ENCODE results near the gene OTUD5.
"Not testable (repeated sequence)": the region's sequence is repeated elsewhere in the genome, so short reads cannot be mapped to it uniquely, and the experiment has no call there.

OTUD5 gene, protein sequence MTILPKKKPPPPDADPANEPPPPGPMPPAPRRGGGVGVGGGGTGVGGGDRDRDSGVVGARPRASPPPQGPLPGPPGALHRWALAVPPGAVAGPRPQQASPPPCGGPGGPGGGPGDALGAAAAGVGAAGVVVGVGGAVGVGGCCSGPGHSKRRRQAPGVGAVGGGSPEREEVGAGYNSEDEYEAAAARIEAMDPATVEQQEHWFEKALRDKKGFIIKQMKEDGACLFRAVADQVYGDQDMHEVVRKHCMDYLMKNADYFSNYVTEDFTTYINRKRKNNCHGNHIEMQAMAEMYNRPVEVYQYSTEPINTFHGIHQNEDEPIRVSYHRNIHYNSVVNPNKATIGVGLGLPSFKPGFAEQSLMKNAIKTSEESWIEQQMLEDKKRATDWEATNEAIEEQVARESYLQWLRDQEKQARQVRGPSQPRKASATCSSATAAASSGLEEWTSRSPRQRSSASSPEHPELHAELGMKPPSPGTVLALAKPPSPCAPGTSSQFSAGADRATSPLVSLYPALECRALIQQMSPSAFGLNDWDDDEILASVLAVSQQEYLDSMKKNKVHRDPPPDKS

DNA sequence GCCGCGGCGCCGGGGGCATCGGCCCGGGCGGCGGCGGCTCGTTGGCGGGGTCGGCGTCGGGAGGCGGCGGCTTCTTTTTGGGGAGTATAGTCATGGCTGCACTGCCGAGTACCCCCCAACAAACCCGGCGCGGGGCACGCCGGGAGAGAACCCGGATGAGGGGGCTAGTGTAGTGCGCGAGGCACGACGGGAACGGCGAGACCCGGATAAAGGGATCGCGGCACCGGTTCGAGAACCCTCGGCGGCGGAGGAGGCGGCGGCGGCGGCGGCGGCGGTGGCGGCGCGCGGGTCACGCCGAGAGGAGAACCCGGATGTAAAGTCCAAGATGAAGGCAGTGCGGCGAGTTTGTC is at the start of gene OTUD5:
OTUD5 (minus strand) TSS at position 131 of the 350 bp plus-strand sequence; CDS start at position 94, 37 bp downstream.
- peak; percentile 69 for DNase-seq

DNA sequence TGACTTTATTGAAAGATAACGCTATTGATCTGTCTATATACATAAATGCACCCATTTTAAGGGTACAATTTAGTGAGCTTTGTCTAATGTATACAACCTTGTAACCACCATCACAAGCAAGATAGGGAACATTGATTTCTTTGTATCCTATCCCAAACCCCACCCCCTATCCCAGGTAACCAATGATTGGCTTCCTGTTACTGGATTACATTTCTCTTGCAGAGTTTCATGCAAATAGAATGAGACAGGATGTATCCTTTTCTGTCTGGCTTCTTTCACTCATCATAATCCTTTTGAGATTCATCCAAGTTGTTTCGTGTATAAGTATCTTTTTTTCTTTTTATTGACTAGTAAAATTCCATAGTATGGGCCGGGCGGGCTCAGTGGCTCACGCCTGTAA is 46.3 kb upstream of the OTUD5 start:
- DNase-seq, result no peak

DNA sequence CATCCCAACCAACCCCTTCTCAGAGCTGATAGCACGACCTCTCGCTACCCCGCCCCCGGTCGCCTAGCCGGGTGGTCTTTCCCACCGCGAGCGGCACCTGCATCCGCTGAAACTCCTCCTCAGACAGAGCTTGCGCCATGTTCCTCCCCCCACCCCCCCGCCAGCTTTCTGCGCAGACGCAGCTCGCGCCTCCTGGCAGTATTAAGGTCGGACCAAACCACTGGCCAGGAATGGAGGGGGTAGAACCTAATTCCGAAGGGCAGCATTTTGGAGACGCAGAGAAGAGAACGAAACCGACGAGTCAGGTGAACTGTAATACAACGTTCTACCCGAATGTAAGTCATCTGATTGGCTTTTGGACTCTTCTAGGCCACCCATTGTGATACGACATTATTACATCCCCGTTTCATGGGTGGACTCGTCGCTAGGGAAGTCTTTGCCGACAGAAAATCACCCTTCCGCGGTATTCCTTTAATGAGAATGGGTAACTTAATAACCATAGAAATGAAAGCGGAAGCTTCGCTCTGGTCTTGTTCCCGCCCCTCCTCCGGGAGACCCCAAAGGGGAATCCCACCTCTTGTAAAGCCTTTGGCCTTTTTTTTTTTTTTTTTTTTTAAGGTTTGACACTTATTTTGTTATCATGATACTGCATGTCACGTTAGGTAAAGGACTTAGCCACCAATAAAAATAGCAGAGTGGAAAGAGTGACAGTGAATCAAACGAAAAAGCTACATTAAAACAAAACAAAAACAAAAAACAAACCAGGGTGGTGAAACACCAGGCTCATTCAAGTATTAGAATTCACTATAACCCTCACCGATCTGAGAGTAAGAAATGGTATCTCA is 44.9 kb upstream of the OTUD5 start, which contains the start of gene GRIPAP1:
GRIPAP1 (minus strand) TSS at position 174 of the 845 bp plus-strand sequence; CDS start at position 139, 35 bp downstream.
- DNase-seq, result peak; percentile 88

DNA sequence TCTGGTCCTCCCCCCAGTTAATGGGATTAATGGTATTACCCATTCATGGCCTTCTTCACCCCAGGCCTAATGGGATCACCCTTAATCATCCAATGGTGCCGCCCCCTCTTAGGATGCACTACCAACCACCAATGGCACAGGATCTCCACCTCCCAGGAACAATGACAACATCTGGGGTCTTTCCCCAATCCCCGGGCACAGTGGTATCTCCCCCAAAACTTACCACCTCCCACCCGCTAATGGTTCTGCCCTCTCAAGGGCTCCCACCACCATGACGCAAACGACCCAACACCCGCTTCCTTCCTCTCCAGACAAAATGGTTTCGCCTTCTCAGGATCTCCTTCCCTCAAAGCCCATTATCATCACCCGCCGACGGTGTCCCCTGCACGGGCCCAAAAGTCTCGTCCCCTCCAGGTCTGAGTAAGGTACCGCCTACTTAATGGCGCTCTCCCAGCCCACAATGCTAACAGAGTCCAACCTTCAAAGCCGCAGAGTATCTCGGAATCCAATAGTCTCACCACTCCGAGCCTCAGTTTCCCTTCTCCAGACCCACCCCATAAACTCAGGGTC is 44.2 kb upstream of the OTUD5 start:
- peak; percentile 32 for DNase-seq

DNA sequence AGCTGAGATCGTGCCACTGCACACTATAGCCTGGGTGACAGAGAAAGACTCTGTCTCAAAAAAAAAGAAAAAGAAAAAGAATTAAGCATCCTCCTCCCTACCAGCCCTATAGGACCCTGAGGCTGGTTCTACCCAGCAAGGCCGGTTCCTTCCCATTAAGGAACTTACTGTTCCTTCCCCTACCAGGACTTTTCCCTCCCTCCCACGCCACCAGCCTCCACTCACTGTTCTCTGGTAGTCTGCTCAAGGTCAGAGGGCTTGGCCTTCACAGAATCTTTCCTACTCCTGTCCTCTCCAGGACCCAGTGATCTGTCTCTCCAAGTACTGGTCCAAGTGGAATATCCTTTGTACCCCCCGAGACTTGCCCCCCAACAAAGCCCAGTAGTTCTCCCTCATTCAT is 43.2 kb upstream of the OTUD5 start:
- DNase-seq, result no peak

DNA sequence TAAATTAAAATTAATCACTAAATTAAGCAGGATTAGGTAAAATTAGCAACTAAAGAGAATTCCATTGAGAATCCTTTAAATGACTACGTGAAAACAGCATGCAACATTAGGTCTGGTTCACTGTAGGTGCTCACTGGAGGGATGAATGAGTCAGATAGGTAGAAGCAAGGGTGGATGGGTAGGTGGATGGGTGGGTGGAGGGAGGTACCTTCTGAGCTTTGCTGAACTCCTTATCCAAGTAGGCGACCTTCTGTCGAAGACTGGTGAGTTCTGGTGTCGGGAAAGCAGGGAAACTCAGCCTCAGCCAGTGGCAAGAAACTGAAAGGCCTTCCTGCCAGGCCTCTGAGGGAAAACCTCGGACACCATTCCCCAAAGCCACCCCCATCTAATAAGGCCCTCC is 41.6 kb upstream of the OTUD5 start:
- no peak for DNase-seq

DNA sequence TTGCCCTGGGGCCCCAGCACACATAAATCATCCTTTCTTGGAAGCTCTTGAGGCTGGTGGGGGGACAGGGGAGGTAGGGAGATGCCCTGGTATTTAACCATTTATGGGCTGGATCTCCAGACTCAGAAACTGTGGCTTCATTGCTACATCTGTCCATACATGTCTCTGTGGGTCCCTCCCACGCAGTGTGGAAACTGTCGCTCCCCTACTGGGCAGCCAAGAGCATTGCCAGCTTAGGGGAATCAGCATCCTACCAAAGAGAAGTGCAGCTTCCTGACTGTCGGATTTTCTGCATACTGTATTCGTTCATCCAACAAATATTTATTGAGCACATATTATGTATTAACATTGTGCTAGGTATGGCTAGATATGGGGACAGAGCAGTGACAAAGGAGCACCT is 41.0 kb upstream of the OTUD5 start:
- no peak for DNase-seq

DNA sequence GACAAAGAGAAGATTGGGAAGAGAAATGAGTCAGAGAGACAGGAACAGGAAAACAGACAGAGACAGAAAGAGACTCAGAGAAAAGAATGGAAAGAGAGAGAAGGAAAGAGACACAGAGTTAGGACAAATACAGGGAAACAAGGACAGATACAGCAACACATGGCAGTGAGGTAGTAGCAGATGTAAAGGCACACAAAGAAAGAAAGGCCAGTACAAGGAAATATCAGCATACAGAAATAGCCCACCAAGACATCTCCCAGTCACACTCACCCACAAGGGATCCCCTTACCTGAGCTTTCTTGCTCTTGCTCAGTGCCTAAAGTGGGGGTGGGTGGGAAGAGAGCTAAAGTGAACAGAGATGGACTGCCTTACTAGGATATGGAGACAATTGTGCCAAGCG is 40.5 kb upstream of the OTUD5 start:
- DNase-seq, result no peak

DNA sequence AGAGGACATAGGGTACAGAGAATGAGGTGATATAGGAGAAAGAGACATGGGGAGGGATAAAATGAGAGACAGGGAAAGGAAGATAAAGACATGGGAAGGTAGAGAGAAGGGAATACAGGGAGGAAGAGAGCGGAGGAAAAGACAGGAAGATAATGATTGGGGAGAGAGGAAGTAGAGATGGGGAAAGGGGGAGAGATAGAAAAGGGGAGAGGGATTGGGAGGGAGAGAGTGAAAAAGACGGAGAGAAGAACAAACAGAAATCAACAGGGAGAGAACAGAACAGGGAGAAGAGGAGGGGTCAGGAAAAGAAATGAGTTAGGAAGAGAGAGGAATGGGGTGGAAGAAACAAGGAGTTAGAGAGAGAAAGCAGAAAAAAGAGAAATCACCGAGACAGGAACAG is 40.0 kb upstream of the OTUD5 start:
- DNase-seq, result no peak

DNA sequence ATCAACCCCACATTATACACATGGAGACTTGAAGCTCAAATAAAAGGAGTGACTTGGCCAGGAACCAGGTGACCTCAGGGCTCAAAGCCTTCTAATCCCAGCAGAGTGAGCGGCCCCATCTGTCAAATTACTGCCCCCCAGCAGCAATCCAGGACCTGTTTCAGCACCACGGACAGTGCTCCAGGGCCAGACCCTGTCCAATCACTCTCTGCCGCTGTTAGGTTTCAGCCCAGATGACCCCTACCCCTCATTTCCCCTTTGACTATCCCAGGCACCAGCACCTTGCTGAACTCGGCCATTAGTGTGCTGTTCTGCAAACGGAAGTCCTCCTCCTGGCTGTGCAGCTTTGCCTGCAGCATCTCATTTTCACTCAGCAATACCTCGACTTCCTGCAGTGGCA is 39.6 kb upstream of the OTUD5 start:
- no peak for DNase-seq

DNA sequence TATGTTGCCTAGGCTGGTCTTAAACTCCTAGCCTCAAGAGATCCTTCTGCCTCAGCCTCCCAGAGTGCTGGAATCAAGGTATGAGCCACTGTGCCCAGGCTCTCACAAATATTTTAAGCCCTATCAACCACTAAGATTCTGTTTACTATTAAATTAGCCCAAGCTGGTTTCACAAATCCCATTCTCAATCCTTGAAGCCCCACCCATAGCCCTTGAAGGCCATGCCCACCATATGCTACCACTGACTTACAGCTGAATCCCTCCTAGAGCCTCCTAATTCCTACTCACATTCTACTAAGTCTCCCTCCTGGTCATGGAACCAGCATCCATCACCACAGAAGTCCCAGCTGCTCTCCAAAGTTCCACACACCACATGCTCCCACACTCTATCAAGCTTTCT is 34.9 kb upstream of the OTUD5 start:
- DNase-seq, result no peak

DNA sequence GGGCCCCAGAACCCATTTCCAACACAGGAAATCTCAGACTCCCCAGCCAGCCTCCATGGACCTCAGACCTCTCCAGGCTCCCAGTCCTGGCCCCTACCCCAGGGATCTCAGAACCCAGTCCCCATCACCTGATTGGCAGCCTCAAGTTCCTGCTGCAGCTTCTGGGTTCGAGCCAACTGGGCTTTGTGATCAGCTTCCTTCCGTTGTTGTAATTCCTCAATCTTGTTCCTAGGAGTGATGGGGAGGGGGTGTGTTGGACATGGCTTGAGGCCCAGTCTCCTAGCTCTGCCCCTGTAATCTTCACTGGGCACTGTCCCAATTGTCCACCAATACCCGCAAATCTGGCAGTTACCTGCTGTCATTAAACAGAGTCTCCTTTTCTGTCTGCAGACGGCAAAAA is 32.1 kb upstream of the OTUD5 start:
- no peak for DNase-seq

DNA sequence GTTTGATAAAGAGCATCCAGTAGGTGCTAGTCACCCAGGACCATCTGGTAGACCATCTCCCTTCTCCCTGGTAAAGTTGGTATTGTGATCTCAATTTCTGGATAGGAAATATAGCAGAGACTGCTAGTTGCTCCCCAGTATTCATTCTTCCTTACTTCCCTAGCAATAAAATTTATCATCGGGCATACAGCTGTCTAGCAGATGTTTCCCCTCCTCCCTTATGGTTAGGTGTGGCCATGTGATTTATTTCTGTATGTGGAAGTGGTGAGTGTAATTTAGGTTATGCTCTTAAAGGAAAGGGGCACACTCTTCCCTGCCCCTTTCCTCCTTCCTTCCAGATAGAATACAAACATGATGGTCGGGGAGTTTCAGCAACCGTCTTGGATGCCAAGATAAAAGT is 26.5 kb upstream of the OTUD5 start:
- DNase-seq, result no peak

DNA sequence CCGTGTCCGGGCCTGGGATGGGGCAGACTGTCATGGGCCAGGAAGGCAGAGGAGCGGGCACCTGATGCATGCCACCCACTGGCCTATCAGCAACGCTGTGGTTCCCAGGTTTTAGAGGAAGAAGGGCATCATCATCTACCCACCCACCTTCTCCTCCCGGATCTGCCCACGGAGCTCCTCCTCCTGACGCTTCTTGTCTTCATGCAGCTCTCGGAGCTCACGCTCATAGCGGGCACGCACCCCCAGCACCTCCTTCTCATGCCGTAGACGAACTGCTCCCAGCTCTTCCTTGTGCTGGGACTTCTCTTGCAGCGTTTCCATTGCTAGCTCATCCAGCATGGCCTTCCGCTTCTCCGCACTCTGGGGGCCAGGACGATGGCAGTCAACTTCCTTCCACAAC is 25.7 kb upstream of the OTUD5 start:
- DNase-seq, result no peak

DNA sequence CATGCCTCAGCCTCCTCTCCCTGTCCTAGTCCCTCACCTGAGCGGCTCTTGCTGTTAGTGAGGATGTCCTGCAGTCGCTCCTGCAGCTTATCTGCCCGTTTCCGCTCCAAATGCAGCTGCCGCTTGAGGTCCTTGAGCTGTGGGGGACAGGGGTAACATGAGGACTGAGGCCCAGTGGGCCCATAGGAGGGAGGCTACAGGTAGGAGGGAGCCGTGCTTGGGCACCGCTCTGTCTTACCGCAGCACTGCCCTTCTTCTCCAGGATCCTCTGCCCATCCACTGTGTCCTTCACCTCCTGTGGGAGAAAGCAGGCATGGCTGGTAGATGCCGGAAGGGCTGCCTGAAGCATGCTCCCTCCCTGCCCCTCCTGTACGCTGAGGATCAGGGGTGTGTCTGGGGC is 23.8 kb upstream of the OTUD5 start:
- no peak for DNase-seq

DNA sequence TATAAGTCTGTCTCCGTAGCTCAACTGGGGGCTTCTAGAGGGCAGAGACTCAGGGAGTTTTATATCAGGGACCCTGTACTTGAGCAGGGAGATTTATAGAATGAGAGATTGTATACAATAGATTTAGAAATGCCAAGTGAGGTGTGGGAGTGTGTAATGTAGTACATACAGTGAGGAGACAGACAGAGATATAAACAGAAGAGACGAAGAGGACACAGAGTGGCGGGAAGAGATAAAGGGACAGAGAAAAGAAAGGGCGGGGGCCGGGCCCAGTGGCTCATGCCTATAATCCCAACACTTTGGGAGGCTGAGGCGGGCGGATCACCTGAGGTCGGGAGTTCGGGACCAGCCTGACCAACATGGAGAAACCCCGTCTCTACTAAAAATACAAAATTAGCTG is 22.9 kb upstream of the OTUD5 start:
- DNase-seq, result not testable (repeated sequence)

DNA sequence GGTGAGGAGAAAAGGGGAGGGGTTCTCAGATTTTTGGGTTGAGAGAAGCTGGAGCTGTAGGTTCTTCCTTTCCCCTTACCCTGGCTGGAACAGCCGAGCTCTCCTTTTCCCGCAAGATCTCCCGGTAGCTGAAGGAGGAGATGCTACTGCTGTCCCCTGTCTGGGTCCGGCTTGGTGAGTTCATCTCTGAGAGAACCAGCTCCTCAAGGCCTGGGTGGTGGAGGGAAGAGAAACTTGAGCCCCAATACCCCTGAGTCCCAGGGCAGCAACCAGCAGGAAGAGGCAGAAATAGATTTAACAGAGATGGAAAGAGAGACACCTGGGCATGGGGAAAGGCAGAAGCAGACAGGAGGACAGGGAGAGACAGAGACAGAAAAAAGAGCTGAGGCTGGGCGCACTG is 20.8 kb upstream of the OTUD5 start:
- DNase-seq, result no peak

DNA sequence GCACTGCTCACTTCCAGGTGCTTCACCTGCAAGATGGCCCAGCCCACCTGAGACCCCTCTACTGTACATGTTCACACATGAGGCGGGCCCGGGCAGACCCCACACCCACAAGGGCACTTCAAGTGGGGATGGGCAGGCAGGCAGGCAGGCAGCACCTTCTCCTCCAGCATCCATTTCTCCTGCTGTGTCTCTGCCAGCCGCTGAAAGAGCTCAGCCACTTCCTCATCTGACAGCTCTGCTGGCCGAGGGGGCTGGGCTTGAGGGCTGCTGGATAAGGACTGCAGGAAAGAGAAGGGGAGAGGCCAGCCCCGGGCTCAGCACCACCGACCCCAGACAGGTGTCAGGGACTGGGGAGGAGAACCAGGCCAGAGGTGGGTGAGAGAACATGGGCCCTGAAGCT is 18.7 kb upstream of the OTUD5 start:
- no peak for DNase-seq

DNA sequence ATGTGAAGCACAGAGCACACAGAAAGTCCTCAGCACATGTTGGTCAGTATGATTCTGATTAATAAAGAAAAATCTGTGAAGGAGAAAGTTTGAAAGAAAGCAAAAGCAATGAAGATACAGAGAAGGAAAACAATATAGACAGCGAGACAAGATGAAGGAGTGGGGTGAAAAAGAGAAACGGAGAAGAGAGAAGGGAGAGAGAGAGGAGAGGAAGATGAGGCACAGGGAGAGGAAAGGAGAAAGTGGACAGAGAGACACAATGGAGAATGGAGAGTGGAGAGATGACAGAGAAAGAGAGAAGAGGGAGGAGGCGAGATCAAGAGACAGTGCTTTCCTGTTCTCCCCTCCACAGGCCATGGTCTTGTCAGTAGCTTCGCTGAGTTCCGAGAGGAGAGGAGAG is 18.1 kb upstream of the OTUD5 start:
- no peak for DNase-seq

DNA sequence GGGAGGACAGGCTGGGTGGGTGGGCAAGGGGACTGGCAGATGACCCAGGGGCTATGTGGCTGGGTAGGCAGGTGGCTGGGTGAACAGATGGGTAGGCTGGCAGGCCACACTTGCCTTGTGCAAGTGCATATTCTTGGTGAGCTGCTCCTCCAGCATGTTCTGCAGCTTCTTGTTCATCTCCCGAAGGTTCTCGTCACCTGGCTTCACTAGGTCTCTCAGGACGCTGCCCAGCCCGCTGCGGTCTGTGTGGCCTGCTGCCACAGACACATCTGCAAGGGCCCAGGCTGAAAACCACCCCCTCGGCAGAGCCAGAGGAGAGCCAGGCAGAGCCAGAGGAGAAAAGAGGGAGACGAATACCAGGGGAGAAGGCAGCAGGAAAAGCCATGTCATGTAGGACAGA is 17.6 kb upstream of the OTUD5 start:
- no peak for DNase-seq

DNA sequence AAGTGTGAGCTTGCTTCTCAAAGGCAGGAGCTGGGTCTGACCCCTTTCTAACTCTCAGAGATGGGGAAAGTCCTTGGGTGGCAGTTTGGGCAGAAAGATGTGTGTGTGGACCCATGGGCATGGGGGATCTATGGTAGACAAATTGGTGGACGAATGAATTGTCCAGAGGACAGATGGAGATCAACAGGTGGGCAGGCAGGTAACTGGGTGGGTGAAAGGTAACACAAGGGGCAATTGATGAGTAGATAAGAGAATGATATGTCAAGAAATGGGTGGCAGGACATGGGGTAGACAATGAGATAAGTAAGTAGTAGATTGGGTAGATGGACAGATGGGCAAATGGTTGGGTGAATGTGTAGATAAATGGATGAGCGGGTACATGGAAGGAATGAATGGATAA is 17.2 kb upstream of the OTUD5 start:
- no peak for DNase-seq

DNA sequence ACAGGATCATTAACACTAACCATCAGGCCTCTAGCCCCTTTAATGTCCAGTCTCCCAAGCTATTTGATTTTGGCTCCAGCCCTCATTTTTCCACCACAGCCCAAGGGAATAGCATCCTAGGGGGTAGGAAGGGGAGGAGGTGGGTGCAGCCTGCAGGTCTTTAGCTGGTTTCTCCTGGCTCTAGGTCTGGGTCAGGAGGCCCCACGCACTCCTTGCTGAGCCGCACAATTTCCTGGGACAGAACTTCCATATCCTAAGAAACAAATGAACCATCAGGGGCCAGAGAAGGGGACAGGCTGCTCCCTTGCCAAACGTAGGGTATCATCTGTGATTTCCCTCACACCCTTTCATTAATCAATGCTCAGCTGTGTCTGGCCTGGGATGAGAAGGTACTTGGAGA is 16.6 kb upstream of the OTUD5 start:
- no peak for DNase-seq
